Stomach (tissue), 9 donors: ENCODE data around the gene FGF18. TPM values are rescaled to one million over a fixed set of nuclear protein-coding genes. Genes with fewer than 3 reads are reported as not detected.

Experiments used
- DNase-seq, 2 donors: peaks; one replicate each; pipeline versions ENCODE4 v3.0.0 to v3.0.0-alpha.2; 2013 to 2019
- H3K27ac ChIP-seq, 5 donors: fragments of 200-600 bp in 4 of 5; sonication (generic) in 4 of 5; one replicate each; pipeline ENCODE4 v1.5.1; 2013 to 2019; ENCODE audit warnings: mild to moderate bottlenecking in 1 of 5, moderate library complexity in 1 of 5
- H3K27me3 ChIP-seq, 3 donors: fragments of 200-600 bp; sonication (generic); one replicate each; pipeline ENCODE4 v1.5.1; 2017 to 2019; ENCODE audit warnings: mixed run types in 1 of 3
- H3K36me3 ChIP-seq, 4 donors: fragments of 200-600 bp; sonication (generic); 1 replicate in 3 of 4; 2 replicates in 1 of 4; pipeline ENCODE4 v1.5.1; 2016 to 2019
- H3K4me1 ChIP-seq, 4 donors: fragments of 200-600 bp; sonication (generic); one replicate each; pipeline ENCODE4 v1.5.1; 2016 to 2019
- H3K4me3 ChIP-seq, 4 donors: fragments of 200-600 bp; sonication (generic) in 3 of 4; one replicate each; pipeline ENCODE4 v1.5.1; 2016 to 2019; ENCODE audit warnings: mild to moderate bottlenecking in 1 of 4
- H3K9me3 ChIP-seq, 4 donors: fragments of 200-600 bp; sonication (generic); one replicate each; pipeline ENCODE4 v1.5.1; 2016 to 2019
- EP300 ChIP-seq: sonication (generic); formaldehyde crosslinking; IDR thresholded peaks from one replicate; pipeline ENCODE4 v1.6.1; 2017; ENCODE audit warnings: antibody characterized with exemption
- POLR2A ChIP-seq, 4 donors: fragments of 450-650 bp; IDR thresholded peaks; one replicate each; pipeline ENCODE4 v1.6.1; 2016; ENCODE audit warnings: antibody characterized with exemption in 4 of 4, control low read depth in 2 of 4, mild to moderate bottlenecking in 1 of 4, moderate library complexity in 1 of 4
- POLR2AphosphoS5 ChIP-seq, 3 donors: sonication (generic); formaldehyde crosslinking; IDR thresholded peaks; one replicate each; pipeline ENCODE4 v1.6.1; 2016; ENCODE audit warnings: antibody characterized with exemption in 3 of 3
- whole genome bisulfite sequencing, 5 donors: extraction: QIAGEN DNeasy Blood & Tissue Kit in 3 of 5; methylation state at CpG; one replicate each; pipeline versions ENCODE4 v1.1.5 to v1.1.7; 2013 to 2018; 5-methylcytosine and 5-hydroxymethylcytosine counted together
- intact Hi-C: fragments of 100-400 bp; cut with DNase I; formaldehyde crosslinking; loops from one replicate; pipeline ENCODE4 v1.15.1; 2023; ENCODE audit warnings: low total_unique reads
- polyA plus RNA-seq, 3 donors: library from polyadenylated mRNA; stranded (reverse); fragments of 200-250 nt; gene quantifications; one replicate each; pipeline ENCODE4 v1.2.3, GENCODE V29; 2013
- total RNA-seq, 5 donors: library from RNA; depleted of rRNA; stranded (reverse); fragments of >200 nt; gene quantifications; one replicate each; pipeline versions ENCODE4 v1.1.0 to v1.2.3, GENCODE V29; 2014 to 2016
- TF ChIP-seq, protein P1 (sequence below), 7 experiments: fragments of 450-650 bp in 4 of 7; fragments of 200-600 bp in 3 of 7; sonication (generic) in 3 of 7; IDR thresholded peaks; one replicate each; pipeline ENCODE4 v1.5.1; 2016 to 2019; ENCODE audit warnings: antibody characterized with exemption in 7 of 7, control low read depth in 2 of 7, mild to moderate bottlenecking in 1 of 7
- donor health status: healthy with polysubstance abuse.
- donor health status: Bipolar disorder and iron deficiency.
- donor health status: healthy.

FGF18 gene
- total and polyA plus RNA-seq, 8 donors, result 0.37 to 7.1 (median 0.46) TPM; not detected in 3

DNA sequence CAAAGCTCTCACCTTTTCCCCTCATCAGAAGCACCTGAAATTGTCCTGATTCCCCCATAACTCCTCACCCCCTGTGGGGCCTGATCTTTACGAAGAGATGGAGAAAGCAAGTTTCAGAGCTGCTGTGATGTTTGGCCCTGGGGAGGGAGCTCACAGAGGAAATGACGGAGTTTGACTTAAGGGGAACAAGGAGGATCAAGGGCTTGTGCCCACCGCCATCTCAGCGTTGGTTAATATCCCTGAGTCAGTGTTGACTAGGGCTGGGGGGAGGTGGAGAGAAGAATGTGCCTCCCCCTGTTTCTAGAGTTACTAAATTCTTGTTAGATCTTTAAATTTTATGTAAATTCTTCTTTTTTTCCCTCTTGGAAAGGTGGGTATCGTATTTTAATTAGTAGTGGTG is 27.8 kb downstream of the FGF18 start:
- Histone ChIP-seq H3K4me3 (no peak overlapping the region), H3K27me3 (peaks cover 0 to 23% (median 6%) of the 10 kb centered on the region in 3 donors), H3K4me1 (peaks cover 7 to 17% (median 11%) of the 10 kb centered on the region in 4 donors), H3K36me3 (no peaks in the 10 kb centered on the region), H3K9me3 (no peaks in the 10 kb centered on the region), H3K27ac (no peak overlapping the region)
- WGBS, 5 donors, result 91 to 94% (median 93%) methylated on average over 5 of the region's 5 CpGs
- DNase-seq, result no peak
- intact Hi-C loops, result no loop called here
- no peak for TF ChIP-seq POLR2AphosphoS5 (IDR thresholded peaks at IDR 0.05)
- TF ChIP-seq EP300, result no peak
- TF ChIP-seq, protein P1, sequence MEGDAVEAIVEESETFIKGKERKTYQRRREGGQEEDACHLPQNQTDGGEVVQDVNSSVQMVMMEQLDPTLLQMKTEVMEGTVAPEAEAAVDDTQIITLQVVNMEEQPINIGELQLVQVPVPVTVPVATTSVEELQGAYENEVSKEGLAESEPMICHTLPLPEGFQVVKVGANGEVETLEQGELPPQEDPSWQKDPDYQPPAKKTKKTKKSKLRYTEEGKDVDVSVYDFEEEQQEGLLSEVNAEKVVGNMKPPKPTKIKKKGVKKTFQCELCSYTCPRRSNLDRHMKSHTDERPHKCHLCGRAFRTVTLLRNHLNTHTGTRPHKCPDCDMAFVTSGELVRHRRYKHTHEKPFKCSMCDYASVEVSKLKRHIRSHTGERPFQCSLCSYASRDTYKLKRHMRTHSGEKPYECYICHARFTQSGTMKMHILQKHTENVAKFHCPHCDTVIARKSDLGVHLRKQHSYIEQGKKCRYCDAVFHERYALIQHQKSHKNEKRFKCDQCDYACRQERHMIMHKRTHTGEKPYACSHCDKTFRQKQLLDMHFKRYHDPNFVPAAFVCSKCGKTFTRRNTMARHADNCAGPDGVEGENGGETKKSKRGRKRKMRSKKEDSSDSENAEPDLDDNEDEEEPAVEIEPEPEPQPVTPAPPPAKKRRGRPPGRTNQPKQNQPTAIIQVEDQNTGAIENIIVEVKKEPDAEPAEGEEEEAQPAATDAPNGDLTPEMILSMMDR (IDR thresholded peaks at IDR 0.05), result no peak
- TF ChIP-seq POLR2A (IDR thresholded peaks at IDR 0.05), result no peak

DNA sequence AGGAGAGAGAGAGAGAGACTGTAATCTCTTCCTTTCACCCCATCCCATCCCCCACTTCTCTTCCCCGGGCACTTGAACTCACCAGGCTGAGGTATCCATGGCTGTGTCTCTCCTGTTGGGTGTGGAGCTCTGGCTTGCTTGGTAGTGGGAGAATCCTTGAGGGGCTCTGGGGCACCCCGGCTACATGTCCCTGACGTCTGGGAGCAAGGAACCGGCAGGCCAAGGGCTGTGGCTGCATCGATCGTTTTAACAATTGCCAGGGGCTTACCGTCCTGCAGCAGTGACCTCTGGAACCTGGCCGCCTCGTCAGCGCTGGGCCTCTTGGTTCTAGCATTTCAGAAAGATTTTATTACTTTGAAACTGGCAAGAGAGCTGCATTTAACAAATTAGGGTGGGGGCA is 30.0 kb downstream of the FGF18 start:
- intact Hi-C loops, result no loop called here
- TF ChIP-seq EP300 (no peak), POLR2A (IDR thresholded peaks at IDR 0.05) (no peak), POLR2AphosphoS5 (IDR thresholded peaks at IDR 0.05) (no peak)
- TF ChIP-seq, protein P1 (IDR thresholded peaks at IDR 0.05), result no peak
- H3K4me1 ChIP-seq, result peaks cover 7 to 17% (median 11%) of the 10 kb centered on the region in 4 donors
- H3K27ac ChIP-seq, result no peak overlapping the region
- no peaks in the 10 kb centered on the region for H3K36me3 ChIP-seq
- no peak overlapping the region for H3K4me3 ChIP-seq
- DNase-seq, result no peak
- H3K9me3 ChIP-seq, result no peaks in the 10 kb centered on the region
- peaks cover 0 to 23% (median 6%) of the 10 kb centered on the region in 3 donors for H3K27me3 ChIP-seq
- WGBS, 5 donors, result 89 to 92% (median 91%) methylated on average over 10 of the region's 10 CpGs

DNA sequence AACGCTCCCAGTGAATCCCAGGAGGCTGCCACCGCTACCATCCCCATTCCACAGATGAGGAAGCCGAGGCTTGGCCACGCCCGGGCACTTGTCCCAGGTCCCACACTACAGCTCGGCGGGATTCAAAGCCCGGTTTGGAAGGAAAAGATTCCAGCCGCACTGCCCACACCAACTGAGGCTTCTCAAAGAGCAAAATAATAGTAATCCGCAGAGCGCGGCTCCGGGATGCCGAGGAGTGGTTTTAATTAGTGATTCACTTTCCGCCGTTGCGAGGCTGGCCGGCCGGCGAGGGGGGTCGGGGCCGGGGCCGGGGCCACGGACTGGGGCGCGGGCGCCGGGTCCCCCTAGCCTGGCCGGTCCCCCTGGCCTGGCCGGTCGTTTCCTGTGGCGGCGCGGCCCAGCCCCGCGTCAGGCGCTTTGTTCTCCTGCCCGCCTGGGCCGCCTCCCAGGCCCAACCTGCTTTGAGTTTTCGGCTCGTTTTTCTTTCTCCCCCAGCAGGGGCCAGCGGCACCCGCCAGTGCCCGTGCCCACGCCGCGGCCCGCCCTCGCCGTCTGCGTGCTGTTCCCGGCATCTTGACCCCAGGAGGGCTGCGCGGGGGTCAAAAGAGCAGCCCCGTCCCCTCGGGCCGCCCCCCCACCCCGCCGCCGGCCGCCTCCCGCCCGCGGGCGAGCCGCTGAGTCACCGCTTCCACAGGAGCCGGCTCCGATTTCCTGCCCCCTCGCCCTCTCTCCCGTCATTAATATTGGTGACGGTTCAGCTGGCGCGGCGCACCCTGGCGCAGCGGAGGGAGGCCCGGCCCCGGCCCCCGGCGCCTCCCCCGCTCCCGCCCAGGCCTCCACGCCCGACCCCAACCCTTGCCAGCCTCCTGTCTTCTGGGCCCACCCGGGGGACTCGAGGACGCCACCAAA is 31.2 kb downstream of the FGF18 start:
- WGBS, 5 donors, result 16 to 41% (median 24%) methylated on average over 42 to 88 of the region's 88 CpGs
- Histone ChIP-seq H3K4me1 (peaks cover 7 to 17% (median 11%) of the 10 kb centered on the region in 4 donors), H3K36me3 (no peaks in the 10 kb centered on the region), H3K9me3 (no peaks in the 10 kb centered on the region), H3K27me3 (peaks cover 0 to 23% (median 6%) of the 10 kb centered on the region in 3 donors), H3K27ac (peak overlapping the region; percentile 1 to 87 (median 73)), H3K4me3 (peak overlapping the region; percentile 43 to 57 (median 47))
- intact Hi-C loops, result no loop called here
- TF ChIP-seq, protein P1 (IDR thresholded peaks at IDR 0.05), result no peak
- TF ChIP-seq POLR2A (IDR thresholded peaks at IDR 0.05) (no peak), POLR2AphosphoS5 (IDR thresholded peaks at IDR 0.05) (no peak), EP300 (no peak)
- DNase-seq, result peak; percentile 48 to 89

DNA sequence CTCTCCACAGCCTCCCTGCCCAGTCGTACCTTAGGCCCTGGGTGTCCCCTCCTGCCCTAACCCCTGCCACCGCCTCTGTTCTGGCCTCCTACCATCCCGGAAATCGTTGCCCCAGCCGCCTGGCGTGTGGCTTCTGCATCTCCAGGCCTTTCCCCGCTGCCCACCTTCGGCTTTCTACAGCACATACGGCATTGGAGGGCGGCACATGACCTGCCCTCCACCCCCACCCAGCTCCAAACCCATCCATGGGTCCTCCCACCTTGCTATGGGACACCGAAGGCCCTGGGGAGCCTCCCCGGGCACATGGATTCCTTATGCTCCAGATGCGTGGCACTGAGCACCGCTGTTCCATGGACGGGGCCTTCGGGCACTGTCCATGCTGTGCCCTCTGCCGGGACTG is 32.0 kb downstream of the FGF18 start:
- peak overlapping the region in 3 of 4 donors; percentile 46 to 57 (median 48) for H3K4me3 ChIP-seq
- 80 to 93% (median 85%) methylated on average over 13 to 17 of the region's 17 CpGs for WGBS, 5 donors

More for the DNA sequence above, 32.0 kb downstream of the FGF18 start:
- Histone ChIP-seq H3K27ac (peak overlapping the region in 4 of 5 donors; percentile 57 to 87 (median 79)), H3K4me1 (peaks cover 7 to 17% (median 11%) of the 10 kb centered on the region in 4 donors), H3K27me3 (peaks cover 0 to 23% (median 6%) of the 10 kb centered on the region in 3 donors), H3K9me3 (no peaks in the 10 kb centered on the region), H3K36me3 (no peaks in the 10 kb centered on the region)
- intact Hi-C loops, result no loop called here
- no peak for TF ChIP-seq POLR2AphosphoS5 (IDR thresholded peaks at IDR 0.05)
- TF ChIP-seq, protein P1 (IDR thresholded peaks at IDR 0.05), result no peak
- no peak for TF ChIP-seq POLR2A (IDR thresholded peaks at IDR 0.05)
- no peak for TF ChIP-seq EP300
- DNase-seq, result no peak
